Measurements from ENCODE around the gene MIA3. TPM values are rescaled to one million over a fixed set of nuclear protein-coding genes. Genes with fewer than 3 reads are reported as not detected.

Gene MIA3
- total RNA-seq, 1 donor from 2014 or later: 35.4 TPM

DNA sequence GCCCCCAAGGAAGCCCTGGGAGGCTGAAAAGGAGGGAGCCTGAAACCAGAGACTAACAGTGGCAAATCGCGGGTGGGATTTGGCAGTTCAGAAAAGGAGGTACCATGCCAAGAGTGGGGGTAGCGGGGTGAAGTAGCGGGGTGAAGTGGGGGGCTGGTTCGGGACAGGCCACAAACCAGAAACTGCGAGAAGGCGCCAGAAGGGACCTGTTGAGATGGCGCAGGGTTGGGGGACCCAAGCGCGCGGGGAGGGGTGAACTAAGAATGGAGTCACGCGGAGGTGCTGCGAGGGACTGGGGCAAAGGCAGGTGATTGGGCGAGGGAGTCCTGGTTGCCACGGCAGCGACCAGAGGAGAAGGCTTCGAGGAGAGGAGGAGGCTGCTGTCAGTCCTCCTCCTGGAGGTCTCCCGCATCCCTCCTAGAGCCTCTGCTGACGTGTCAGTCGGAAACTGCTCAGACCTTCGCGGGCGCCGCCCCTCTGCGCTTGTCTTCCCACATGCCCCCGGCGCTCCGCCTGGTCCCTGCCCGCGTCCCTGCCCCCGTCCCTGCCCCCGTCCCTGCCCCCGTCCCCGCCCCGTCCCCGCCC lies 438 bp upstream of the MIA3 start:
- DNase-seq (ENCODE audit: extremely low read depth, low read depth, low spot score): no peak

DNA sequence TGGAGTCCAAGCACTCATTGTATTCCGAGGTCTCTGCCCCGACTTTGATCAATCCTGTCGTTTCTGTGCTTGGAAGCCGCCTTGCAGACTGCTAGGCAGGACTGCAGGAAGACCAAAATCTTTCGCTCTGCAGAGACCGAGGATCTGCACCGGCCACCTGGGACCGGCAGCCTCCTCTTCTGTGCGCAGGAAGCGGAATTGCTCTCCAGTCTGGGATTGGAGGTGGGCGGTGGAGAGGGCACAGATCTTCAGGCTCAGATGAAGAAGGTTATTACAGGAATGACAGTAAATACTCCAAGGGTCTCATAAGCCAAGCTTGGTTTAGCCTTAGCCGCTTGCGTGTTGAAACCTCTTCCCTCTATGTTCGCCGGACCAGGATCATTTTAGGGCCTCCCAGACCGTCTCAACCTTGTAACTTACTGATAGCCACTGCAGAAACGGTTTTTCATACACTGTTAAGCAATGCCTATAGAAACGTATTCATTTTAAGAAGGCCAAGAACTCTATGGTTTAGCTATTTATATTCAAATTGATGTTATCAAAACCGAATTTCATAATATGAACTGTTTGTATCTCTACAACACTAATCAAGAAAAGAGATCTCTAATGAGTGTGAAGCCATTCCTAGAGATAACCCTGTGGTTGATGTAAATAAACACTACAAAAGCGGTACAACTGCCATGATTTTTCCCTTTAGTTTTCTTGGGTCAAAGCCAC lies 1.1 kb downstream of the MIA3 start:
- no peak for DNase-seq (ENCODE audit: extremely low read depth, low read depth, low spot score)

DNA sequence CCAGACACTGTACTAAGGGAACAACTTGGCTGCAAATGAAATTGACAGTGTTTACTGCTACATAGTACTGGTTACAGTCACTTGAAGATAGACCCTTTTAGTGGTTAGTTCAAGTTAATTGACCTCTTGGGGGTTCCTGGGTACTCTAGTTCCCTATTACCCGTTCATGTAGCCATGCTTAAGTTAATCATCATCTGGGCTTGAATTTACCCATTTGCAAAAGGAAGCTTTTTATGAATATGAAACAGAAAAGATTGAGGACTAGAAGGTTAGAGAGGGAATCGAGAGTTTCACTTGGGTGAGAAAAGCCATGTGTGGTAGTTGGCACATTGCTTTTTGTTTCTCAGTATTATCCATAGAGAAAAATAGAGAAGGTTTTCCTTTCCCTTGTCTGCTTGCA lies 2.7 kb downstream of the MIA3 start:
- no peak for DNase-seq (ENCODE audit: extremely low read depth, low read depth, low spot score)

DNA sequence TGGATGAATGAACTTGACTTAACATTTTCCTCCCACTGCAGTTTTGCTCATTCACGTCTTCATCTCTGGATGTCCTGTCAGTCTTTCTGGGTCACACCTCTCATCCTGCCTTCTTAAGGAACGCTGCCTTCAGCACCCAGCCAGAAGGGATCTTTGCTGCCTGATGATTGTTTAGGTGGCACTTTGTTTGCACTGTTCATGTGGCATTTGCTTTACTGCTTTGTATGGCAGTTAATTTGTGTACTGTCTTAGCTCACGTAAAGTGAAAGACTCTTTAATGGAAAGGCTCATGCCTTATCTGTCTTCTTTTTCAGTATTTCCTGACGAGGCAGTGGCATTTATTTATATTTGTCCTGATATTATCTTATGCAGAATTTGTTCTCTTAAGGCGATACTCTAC lies 4.9 kb downstream of the MIA3 start:
- DNase-seq (ENCODE audit: extremely low read depth, low read depth, low spot score): no peak

DNA sequence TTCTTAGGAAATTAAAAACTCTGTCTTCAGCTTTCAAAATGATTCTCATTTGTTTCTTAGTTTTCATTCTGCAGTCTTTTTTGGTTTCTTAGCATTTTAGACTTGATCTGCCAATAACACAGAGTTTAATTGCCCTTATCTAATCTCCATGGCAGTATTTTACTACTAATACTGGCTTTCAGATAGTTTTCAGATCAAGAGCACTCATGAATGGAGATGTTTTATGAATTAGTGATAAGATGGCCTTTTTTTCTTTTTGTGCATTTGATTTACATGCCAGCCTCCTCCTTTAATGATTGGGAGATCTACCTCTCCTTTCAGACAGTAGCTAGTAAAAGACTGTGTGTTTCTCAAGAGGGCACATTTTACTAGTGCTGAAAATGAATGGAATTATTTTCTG lies 5.6 kb downstream of the MIA3 start:
- no peak for DNase-seq (ENCODE audit: extremely low read depth, low read depth, low spot score)

DNA sequence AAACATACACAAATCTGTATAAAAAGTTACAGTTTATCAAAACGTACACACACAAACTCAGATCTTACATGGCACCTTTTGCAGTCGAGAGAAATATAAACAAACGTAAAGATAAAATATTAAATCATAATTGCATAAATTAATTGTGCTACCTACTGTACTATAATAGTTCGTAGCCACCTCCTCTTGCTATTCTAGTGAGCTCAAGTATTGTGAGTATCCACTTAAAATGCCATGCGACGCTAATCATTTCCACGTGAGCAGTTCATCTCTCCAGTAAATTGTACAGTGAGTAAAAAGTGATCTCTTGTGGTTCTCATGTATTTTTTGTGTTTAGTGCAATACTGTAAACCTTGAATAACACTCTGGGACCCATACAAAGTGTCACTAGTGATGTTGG lies 6.3 kb downstream of the MIA3 start:
- DNase-seq (ENCODE audit: extremely low read depth, low read depth, low spot score): no peak

DNA sequence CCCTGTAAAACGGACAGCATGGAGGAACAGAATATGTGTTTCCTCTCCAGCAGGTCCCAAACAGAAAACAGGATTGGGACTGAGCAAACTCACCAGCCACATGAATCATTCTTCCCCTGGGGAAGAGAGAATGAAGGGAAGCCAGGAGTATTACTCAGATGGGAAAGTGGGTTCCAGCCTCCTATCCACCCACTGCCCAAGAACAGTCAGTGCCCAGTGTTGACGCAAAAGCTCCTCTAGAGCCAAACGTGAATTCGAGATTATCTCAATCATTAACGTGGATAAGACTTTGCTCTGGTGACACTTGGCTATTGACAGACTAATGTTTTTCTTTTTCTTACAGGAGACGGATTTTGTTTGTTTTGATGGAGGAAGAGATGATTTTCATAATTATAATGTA lies 9.3 kb downstream of the MIA3 start:
- DNase-seq (ENCODE audit: extremely low read depth, low read depth, low spot score): peak; percentile 14

DNA sequence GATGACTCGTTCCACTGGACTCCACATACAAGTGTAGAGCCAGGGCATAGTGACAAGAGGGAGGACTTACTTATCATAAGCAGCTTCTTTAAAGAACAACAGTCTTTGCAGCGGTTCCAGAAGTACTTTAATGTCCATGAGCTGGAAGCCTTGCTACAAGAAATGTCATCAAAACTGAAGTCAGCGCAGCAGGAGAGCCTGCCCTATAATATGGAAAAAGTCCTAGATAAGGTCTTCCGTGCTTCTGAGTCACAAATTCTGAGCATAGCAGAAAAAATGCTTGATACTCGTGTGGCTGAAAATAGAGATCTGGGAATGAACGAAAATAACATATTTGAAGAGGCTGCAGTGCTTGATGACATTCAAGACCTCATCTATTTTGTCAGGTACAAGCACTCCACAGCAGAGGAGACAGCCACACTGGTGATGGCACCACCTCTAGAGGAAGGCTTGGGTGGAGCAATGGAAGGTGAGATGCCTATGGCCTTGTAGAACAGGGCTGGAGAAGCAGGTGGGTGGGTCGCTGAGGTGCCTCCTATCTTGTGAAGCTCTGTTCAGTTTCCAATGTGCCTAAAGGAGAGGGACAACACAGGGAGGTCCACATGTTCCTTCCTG lies 12.1 kb downstream of the MIA3 start:
- no peak for DNase-seq (ENCODE audit: extremely low read depth, low read depth, low spot score)

DNA sequence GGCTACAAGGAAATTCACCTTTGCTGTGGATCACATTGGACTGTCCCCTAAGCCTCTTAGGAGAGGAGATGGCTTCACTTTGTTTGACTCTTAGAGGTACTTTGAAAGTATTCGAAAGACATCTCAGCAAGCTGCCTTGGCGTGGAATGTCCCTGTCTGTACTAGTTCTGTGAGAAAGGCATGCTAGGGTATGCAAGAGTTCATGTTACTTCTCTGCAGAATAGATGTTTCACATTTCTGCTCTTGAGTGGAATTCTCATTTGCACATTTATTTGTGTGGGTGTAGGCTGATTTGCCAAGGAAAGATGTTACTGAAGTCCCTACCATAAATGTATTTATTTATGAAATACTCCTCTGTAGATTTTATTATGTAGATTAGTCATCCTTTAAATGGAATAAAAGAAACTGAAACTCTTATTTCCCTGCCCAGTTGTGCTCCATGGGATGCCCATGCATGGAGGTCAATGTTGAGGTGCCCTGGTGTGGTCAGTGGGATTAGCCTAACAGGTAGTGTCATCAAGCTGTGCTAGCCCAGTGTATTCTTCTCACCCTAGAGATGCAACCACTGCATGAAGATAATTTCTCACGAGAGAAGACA lies 13.8 kb downstream of the MIA3 start:
- DNase-seq (ENCODE audit: extremely low read depth, low read depth, low spot score): no peak

DNA sequence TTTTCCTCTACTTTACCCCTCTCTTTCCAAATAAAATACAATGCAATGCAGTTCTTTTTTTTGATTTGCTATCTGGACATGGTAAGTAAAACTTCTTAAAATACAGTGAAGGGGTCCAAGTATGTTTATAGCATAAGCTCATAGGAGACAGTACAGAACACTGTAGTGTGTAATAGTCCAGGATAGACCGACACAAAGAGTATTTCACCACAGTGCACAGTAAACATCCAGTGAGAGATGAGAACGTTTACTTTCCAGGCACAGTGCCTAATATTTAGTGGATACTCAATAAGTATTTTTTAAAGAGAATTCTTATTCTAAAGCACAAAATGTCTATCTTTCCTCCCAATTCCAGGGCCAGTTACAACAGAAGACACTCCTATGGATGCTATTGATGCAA lies 14.9 kb downstream of the MIA3 start:
- DNase-seq (ENCODE audit: extremely low read depth, low read depth, low spot score): no peak

DNA sequence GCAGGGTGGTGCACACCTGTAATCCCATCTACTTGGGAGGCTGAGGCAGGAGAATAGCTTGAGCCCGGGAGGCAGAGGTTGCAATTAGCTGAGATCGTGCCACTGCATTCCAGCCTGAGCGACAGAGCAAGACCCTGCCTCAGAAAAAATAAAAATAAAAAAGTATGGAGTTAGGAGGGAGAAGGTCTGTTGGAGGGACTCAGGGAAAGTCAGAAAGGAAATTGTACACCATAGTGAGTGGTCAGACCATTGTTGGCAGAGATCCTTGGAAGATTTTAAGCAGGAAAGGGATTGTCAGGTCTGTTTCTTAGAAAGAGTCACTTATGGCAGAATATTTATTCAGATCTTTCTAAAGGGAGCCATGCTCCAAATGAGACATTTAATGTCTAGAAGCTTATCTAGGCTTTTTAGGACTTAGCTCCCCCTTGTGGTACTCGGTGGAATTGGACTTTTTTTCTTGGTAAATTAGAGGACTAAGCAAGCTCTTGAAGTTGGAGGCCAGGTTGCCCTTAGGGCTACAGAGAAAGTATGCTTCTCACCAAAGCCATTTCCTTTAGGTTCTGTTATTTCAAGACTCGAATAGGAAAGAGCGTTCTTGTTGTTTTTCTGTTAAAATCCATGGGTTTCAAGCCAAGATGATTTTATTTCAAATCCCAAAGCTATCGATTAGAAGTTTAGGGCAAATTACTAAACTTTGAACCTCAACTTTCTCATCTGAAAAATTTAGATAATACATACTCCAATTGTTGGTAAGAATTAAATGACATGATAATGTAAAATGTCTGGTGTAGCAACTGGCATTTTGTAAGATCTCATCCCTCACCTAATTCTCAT lies 16.5 kb downstream of the MIA3 start:
- peak; percentile 96 for DNase-seq (ENCODE audit: extremely low read depth, low read depth, low spot score)

DNA sequence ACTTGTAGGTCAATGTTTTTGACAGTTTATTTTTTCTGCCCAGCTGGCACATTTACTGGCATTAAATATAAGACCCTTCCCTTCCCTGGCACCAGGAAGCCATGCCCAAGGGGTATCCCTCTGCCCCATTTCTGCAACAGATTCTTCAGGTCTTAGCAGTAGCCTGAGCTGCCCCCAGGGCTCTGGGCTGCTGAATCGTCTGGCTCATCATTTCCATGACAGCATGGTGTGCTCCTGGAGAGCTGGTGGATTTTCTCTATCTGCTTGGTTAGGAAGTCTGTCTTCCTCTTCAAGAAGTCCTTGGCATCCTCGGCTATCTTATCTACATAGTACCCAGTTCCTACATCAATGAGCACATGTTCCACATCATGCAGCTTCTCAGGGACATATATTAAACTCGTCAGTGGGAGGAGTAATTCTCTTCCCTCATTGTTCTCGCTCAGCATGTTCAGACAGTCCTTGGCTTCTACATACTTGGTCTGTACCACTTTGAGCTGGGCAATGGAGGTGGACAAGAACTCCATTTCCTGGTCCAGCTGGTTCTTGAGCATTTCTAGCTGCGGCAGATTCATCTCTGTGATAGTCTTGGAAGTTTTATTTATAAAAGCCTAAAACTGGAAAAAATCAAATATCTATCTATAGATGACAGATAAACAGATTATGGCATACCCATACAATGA lies 23.5 kb downstream of the MIA3 start:
- no peak for DNase-seq (ENCODE audit: extremely low read depth, low read depth, low spot score)

DNA sequence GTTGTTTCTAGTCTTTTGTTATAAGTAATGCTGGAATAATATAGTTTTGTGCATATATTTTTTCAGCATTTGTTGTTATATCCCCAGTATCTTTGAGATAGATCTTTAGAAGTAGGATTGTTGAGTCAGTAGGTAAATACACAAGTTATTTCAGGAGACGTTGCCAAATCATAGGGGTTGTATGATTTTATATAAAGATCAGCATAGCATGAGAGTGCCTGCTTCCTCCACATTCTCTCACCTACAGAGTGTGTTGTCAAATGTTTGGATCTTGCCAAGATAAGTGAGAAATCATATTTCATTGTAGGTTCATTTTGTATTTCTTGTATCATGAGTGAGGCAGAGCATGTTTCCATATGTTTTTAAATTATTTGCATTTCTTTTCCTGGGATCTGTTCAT lies 24.6 kb downstream of the MIA3 start:
- no peak for DNase-seq (ENCODE audit: extremely low read depth, low read depth, low spot score)

DNA sequence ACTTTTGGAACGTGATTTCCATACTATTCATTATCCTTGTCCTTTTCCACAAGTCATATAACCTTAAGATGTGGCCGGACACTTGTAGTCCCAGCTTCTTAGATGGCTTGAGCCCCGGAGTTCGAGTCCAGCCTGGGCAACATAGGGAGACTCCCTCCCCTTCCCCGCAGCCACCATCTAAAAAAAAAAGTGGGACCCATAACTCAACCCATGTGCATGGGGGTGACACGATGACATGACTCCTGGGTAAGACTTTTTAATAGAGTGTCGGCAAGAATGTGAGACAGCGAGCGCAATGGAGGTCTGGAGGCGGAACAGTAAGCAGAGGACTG lies 25.7 kb downstream of the MIA3 start:
- peak; percentile 16 for DNase-seq (ENCODE audit: extremely low read depth, low read depth, low spot score)

DNA sequence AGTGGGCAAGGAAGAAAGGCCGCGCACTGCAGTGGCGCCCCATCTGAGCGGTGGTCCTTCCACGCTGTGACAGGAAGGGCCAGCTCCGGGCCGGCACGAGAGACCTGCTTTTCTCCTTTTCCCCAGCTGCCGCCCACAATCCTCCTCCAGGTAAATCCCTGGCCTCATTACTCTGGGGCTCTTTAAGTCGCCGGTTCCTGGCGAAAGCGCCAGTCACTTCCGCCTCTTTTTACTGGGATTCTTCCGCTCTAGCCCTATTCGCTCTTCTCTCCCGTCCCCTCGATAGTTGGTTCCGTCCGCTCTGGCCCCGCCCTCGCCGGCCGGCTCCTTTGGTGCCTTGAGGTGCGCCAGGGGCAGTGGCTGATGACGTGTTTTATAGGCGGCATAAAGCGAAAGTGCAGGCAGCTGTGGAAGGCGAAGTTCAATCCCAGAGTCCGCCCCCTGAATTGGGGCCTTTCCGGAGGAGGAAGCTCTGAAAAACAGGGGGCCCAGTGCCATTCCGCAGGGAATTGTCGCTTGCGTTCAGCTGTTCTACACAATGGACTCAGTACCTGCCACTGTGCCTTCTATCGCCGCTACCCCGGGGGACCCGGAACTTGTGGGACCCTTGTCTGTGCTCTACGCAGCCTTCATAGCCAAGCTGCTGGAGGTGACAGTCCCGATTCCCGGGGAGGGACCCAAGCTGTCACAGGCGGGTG lies 26.2 kb downstream of the MIA3 start:
- peak; percentile 85 for DNase-seq (ENCODE audit: extremely low read depth, low read depth, low spot score)

DNA sequence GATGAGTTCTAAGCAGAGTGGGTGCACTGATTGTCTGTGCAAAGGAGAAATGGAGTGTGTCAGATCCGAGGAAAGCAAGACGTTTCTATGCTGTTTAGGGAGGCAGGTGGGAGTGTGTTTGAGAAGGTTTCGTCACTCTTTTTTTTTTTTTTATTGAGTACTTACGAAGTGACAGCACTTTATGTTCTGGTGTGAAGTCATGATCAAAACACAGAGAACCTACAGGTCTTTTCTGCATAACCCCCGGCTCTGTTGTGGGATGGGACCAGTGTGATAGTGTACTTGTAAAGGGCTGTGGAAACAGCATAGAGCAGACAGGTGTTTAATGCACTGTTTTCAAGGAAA lies 26.7 kb downstream of the MIA3 start:
- no peak for DNase-seq (ENCODE audit: extremely low read depth, low read depth, low spot score)

DNA sequence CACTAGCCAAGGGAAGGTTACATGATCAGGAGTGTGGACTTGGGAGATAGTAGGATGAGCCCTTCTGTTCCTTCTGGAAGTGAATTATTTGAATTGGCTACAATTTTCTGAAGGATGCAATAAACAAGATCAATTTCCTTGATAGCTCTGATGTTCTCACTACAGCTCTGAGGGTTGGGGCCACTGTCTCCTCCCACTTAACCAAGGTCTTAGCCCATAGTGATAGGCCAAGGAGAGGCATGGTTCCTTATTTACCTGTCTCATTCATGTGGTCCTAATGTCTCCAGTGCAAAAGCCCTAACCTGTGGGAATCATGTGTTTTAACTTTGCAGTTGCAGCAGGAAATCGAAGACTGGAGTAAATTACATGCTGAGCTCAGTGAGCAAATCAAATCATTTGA lies 34.8 kb downstream of the MIA3 start:
- DNase-seq (ENCODE audit: extremely low read depth, low read depth, low spot score): no peak

DNA sequence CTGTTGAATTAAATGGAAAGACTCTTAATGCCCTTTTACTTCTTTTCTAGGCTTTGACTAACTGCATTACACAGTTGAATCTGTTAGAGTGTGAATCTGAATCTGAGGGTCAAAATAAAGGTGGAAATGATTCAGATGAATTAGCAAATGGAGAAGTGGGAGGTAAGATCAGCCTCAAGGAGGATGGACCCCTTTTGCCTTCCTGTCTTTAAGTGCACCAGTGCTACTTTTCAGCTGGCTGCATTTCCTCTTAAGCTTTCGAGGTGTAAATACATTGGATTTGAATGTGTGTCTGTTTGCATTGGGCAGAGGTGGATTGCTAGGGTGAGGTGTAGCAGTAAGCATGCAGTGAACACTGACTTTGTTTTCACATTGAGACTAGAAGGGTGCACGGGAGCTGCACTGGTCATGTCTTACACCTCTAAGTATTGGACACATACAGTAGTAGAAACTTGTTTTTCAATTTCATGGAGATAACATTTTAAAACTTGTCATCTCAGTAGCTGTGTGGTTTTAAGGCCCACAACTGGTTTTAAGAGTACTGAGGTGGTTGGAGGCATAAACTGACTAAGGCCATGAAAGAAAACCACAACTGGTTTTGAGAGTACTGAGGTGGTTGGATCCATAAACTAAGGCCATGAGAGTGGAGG lies 35.4 kb downstream of the MIA3 start:
- DNase-seq (ENCODE audit: extremely low read depth, low read depth, low spot score): no peak

DNA sequence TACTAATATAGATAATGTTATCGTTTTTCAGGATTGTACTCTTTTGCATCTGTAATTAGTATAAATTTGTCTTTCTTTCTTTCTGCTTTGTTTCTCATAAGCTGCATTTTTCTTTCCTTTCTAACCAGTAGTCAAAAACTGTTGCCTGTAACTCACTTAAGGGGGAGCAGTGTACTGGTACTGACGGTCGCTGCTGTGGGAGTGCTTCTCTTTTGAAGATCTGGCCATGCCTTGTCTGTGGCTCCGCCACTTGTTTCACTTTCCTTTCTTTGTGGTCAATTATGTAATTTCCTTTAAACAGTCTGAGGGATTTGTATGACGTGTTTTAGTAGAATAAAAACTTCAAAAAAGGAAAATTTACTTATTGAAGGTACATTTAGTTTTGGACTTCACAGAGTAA lies 37.0 kb downstream of the MIA3 start:
- DNase-seq (ENCODE audit: extremely low read depth, low read depth, low spot score): no peak
